HepG2 (cell line): ENCODE results near the gene EFHD2. TPM values are rescaled to one million over a fixed set of nuclear protein-coding genes. Genes with fewer than 3 reads are reported as not detected.
A peak's percentile ranks its signal among the peaks of the same experiment; 100 is the strongest.

Source experiments
- ATAC-seq: fragments of 200-7000 bp; cut with Tn5 transposase; 3 replicates; pipeline ENCODE4 v1.9.1; 2020; ENCODE audit warnings: mild to moderate bottlenecking, moderate library complexity
- BruUV-seq: library from RNA; stranded (reverse); fragments of 400-500 nt; replicated peaks from 2 replicates; lab custom pipeline; 2021; lab: Mats Ljungman, UMichigan
- CTCF ChIA-PET: fragments of 300-600 bp; formaldehyde crosslinking; extraction: SDS; loops from one replicate; lab custom pipeline; 2021; ENCODE audit warnings: low total read pairs, inconsistent platforms, low intra/inter-chr PET ratio; lab: Yijun Ruan, JAX
- POLR2A ChIA-PET: fragments of 350-600 bp; sonication (Branson Sonifier 250); formaldehyde crosslinking; loops from one replicate; lab custom pipeline; 2020; ENCODE audit warnings: antibody characterized with exemption, inconsistent platforms; lab: Yijun Ruan, JAX
- DNase-seq: peaks from one replicate; pipeline ENCODE4 v3.0.0-alpha.2; 2015; ENCODE audit warnings: low spot score
- FAIRE-seq: peaks from 3 replicates; lab custom pipeline; 2011; peaks lifted over from hg19 to GRCh38; lab: Jason Lieb, UNC
- H2AFZ ChIP-seq: one replicate; pipeline ENCODE4 v1.6.1; 2011; ENCODE audit warnings: low read length, inconsistent platforms
- H3K27ac ChIP-seq: fragments of 300-600 bp; 3 replicates; pipeline ENCODE4 v1.8.0; 2011; ENCODE audit warnings: mixed run types, mild to moderate bottlenecking, mixed read lengths, low read length, inconsistent platforms; ENCODE audit not compliant: insufficient read depth; ENCODE audit errors: extremely low read length
- H3K27me3 ChIP-seq, 2 experiments: fragments of 200-600 bp in 1 of 2; 2 replicates in 1 of 2; 3 replicates in 1 of 2; pipeline versions ENCODE4 v1.6.0 to v1.8.0; 2011; ENCODE audit warnings: low read length in 2 of 2, mild to moderate bottlenecking in 2 of 2, moderate library complexity in 2 of 2, inconsistent platforms in 1 of 2; ENCODE audit not compliant: insufficient read depth in 2 of 2, control insufficient read depth in 1 of 2
- H3K36me3 ChIP-seq, 2 experiments: fragments of 200-600 bp in 1 of 2; replicated peaks in 1 of 2; 2 replicates in 1 of 2; 3 replicates in 1 of 2; pipeline versions ENCODE4 v1.5.1 to v1.8.0; 2011; ENCODE audit warnings: low read length in 2 of 2, inconsistent platforms in 1 of 2; ENCODE audit not compliant: insufficient read depth in 2 of 2, control insufficient read depth in 1 of 2
- H3K4me1 ChIP-seq: 2 replicates; pipeline ENCODE4 v1.5.1; 2012; ENCODE audit warnings: low read length, inconsistent platforms; ENCODE audit not compliant: insufficient read depth
- H3K4me2 ChIP-seq: 2 replicates; pipeline ENCODE4 v1.6.0; 2011; ENCODE audit warnings: low read depth, low read length, inconsistent platforms
- H3K4me3 ChIP-seq, 3 experiments: fragments of 200-600 bp in 1 of 3; sonication (generic), shearing (Covaris generic) in 1 of 3; replicated peaks in 1 of 3; 2 replicates each; pipeline ENCODE4 v1.5.1; 2011 to 2016; ENCODE audit warnings: low read length in 3 of 3, inconsistent platforms in 2 of 3, low read depth in 2 of 3, mild to moderate bottlenecking in 2 of 3, control low read depth in 1 of 3, mixed read lengths in 1 of 3; ENCODE audit not compliant: insufficient read depth in 1 of 3
- H3K79me2 ChIP-seq: one replicate; pipeline ENCODE4 v1.6.1; 2011; ENCODE audit warnings: low read length, inconsistent platforms; ENCODE audit not compliant: insufficient read depth
- H3K9ac ChIP-seq: 2 replicates; pipeline ENCODE4 v1.6.0; 2011; ENCODE audit warnings: mild to moderate bottlenecking, low read depth, low read length, inconsistent platforms; ENCODE audit not compliant: insufficient read depth
- H3K9me3 ChIP-seq: 2 replicates; pipeline ENCODE4 v1.5.1; 2012; ENCODE audit warnings: mild to moderate bottlenecking, low read length
- H4K20me1 ChIP-seq: 2 replicates; pipeline ENCODE4 v1.6.0; 2011; ENCODE audit warnings: inconsistent platforms, mild to moderate bottlenecking, low read length, moderate library complexity; ENCODE audit not compliant: insufficient read depth
- ZMYM3 ChIP-seq: sonication (generic); formaldehyde crosslinking; IDR thresholded peaks from 2 replicates; pipeline ENCODE4 v1.5.1; 2020; ENCODE audit warnings: mild to moderate bottlenecking, missing genetic modification reagents
- ZNF629 ChIP-seq: sonication (generic); formaldehyde crosslinking; conservative IDR thresholded peaks from 2 replicates; pipeline ENCODE4 v1.5.0; 2020; ENCODE audit warnings: missing genetic modification reagents
- WGBS: methylation state at CpG from one replicate; pipeline ENCODE4 v1.1.6; 2017; ENCODE audit warnings: low lambda C conversion rate; 5-methylcytosine and 5-hydroxymethylcytosine counted together
- in situ Hi-C: cut with HindIII; loops from 2 replicates; pipeline ENCODE4 v1.10.0; 2017; ENCODE audit warnings: low pct_unique_long_range_greater_than_20kb; ENCODE audit not compliant: extremely low pct_ligation_motif_present
- intact Hi-C: fragments of 100-400 bp; cut with micrococcal nuclease; formaldehyde crosslinking; loops from one replicate; pipeline ENCODE4 v1.10.0; 2022; ENCODE audit not compliant: unreplicated experiment
- polyA plus RNA-seq, 8 experiments: library from polyadenylated mRNA; depleted of rRNA in 3 of 8; stranded (reverse) in 7 of 8; unstranded in 1 of 8; fragments of >200 nt; fragmentation: Illumina TruSeq in 4 of 8; extraction: Trizol in 4 of 8; gene quantifications; 2 replicates each; pipeline versions ENCODE4 v1.2.1 to v1.2.3, GENCODE V29; 2011 to 2016; ENCODE audit warnings: low read depth in 4 of 8, missing spikeins in 1 of 8, mixed read lengths in 1 of 8; ENCODE audit not compliant: insufficient read depth in 1 of 8
- total RNA-seq, 5 experiments: library from RNA; depleted of rRNA; stranded (reverse); fragments of >200 nt; fragmentation: Illumina TruSeq; extraction: Trizol; gene quantifications; 2 replicates each; pipeline ENCODE4 v1.2.3, GENCODE V29; 2016; ENCODE audit warnings: low read depth in 1 of 5
- TF ChIP-seq, protein P1 (sequence below): sonication (generic); formaldehyde crosslinking; IDR thresholded peaks from 2 replicates; pipeline ENCODE4 v1.5.0; 2020; ENCODE audit warnings: mild to moderate bottlenecking, missing genetic modification reagents
- TF ChIP-seq, protein P2 (sequence below): sonication (generic); formaldehyde crosslinking; conservative IDR thresholded peaks from 2 replicates; pipeline ENCODE4 v1.8.0; 2022; ENCODE audit warnings: missing genetic modification reagents

EFHD2 gene
- total and polyA plus RNA-seq, 2 of the 13 experiments (the other 11 are each of a cell fraction or from before 2014, with no cell fraction given): 9.4 to 12.7 TPM

DNA sequence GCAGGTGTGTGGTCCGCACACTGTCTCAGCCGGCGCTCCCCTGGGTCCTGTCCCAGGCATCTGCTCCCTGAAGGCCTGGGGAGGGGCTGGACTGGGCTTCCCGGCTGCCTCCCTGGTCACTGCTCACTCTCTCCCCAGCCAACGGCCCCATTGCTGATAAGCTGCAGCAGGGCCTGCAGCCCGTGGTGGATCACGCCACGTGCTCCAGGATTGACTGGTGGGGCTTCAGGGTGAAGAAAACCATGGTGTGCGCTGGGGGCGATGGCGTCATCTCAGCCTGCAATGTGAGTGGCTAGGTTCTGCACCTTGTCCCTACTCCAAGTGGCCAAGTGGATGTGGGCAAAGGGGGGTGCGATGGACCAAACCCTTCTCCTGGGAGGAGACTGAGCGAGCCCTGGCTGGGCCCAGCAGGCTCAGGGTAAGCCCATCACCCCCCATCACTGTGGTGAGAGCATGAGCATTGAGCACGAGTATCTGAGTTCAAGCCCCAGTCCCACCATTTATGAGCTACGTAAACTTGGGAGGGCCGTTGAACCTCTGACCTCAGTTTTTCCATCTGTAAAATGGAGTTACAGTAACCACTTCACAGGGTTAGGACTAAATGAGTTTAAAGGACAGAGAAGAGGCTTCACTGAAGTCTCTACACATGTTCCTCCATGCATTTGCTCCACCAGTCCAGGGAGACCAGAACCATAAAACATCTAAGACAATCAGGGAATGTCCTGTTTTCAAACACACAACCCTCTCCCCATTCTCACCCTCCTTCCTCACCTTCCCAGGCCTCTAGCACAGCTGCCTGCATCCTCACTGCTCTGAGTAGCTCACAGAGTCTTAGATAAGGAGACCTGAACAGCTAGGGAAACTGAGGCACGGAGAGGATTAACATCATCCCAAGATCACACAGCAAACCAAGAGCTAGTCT, 35.0 kb downstream of the EFHD2 start:
- H3K4me2 ChIP-seq: no peak overlapping the region
- 0 out of 2 replicates have a peak, but pooled peaks cover 3% of the 10 kb centered on the region for H4K20me1 ChIP-seq
- CTCF ChIA-PET: no interaction called here
- 59% methylated on average over 16 of the region's 17 CpGs for WGBS
- POLR2A ChIA-PET: no interaction called here
- no peak overlapping the region for H2AFZ ChIP-seq
- no peak overlapping the region for H3K9ac ChIP-seq
- H3K36me3 ChIP-seq: no peaks in the 10 kb centered on the region
- no TSS peak for BruUV-seq
- H3K4me1 ChIP-seq: peaks cover 9% of the 10 kb centered on the region; the same call in 1 of the 2 replicates
- intact Hi-C loops (no loop called here), in situ Hi-C loops (no loop called here)
- H3K27me3 ChIP-seq: peaks cover 0 to 11% of the 10 kb centered on the region in 2 experiments; a peak in 3 of 5 replicates
- H3K9me3 ChIP-seq: no peaks in the 10 kb centered on the region
- H3K27ac ChIP-seq: no peak overlapping the region
- peak; percentile 41; the same call in 1 of the 2 replicates for TF ChIP-seq ZMYM3 (CRISPR knock-in tag)
- TF ChIP-seq, protein P1, sequence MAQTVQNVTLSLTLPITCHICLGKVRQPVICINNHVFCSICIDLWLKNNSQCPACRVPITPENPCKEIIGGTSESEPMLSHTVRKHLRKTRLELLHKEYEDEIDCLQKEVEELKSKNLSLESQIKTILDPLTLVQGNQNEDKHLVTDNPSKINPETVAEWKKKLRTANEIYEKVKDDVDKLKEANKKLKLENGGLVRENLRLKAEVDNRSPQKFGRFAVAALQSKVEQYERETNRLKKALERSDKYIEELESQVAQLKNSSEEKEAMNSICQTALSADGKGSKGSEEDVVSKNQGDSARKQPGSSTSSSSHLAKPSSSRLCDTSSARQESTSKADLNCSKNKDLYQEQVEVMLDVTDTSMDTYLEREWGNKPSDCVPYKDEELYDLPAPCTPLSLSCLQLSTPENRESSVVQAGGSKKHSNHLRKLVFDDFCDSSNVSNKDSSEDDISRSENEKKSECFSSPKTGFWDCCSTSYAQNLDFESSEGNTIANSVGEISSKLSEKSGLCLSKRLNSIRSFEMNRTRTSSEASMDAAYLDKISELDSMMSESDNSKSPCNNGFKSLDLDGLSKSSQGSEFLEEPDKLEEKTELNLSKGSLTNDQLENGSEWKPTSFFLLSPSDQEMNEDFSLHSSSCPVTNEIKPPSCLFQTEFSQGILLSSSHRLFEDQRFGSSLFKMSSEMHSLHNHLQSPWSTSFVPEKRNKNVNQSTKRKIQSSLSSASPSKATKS (CRISPR knock-in tag): no peak
- peak; percentile 86 for TF ChIP-seq ZNF629 (CRISPR knock-in tag)
- TF ChIP-seq, protein P2, sequence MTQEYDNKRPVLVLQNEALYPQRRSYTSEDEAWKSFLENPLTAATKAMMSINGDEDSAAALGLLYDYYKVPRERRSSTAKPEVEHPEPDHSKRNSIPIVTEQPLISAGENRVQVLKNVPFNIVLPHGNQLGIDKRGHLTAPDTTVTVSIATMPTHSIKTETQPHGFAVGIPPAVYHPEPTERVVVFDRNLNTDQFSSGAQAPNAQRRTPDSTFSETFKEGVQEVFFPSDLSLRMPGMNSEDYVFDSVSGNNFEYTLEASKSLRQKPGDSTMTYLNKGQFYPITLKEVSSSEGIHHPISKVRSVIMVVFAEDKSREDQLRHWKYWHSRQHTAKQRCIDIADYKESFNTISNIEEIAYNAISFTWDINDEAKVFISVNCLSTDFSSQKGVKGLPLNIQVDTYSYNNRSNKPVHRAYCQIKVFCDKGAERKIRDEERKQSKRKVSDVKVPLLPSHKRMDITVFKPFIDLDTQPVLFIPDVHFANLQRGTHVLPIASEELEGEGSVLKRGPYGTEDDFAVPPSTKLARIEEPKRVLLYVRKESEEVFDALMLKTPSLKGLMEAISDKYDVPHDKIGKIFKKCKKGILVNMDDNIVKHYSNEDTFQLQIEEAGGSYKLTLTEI (CRISPR knock-in tag): no peak
- no peak for FAIRE-seq
- ATAC-seq: no peak; the same call in 2 of the 3 replicates
- no peak overlapping the region for H3K4me3 ChIP-seq
- H3K79me2 ChIP-seq: no peaks in the 10 kb centered on the region
- no peak for DNase-seq
